Peyer's patch (tissue), 4 donors: ENCODE data around the gene CRMP1.

ENCODE experiments used
- CTCF ChIP-seq, 6 experiments: fragments of 450-650 bp in 4 of 6; fragments of 200-600 bp in 2 of 6; sonication (generic) in 1 of 6; IDR thresholded peaks; one replicate each; pipeline ENCODE4 v1.5.1; 2017 to 2019; ENCODE audit warnings: antibody characterized with exemption in 6 of 6, mild to moderate bottlenecking in 3 of 6, moderate library complexity in 1 of 6
- POLR2A ChIP-seq, 2 donors: fragments of 450-650 bp; IDR thresholded peaks; one replicate each; pipeline ENCODE4 v1.5.1; 2017; ENCODE audit warnings: antibody characterized with exemption in 2 of 2, mild to moderate bottlenecking in 2 of 2, moderate library complexity in 2 of 2

- TF ChIP-seq CTCF (IDR thresholded peaks at IDR 0.05) (no peak), POLR2A (IDR thresholded peaks at IDR 0.05) (no peak)
Observed at GRCh38 chr4:5870701-5871100, 22.2 kb downstream of the CRMP1 start.
